NCI-H2196 (cell line): ENCODE data around the gene IL32.
A peak's percentile ranks its signal among the peaks of the same experiment; 100 is the strongest.

ENCODE experiments used
- DNase-seq: peaks from one replicate; lab custom pipeline; 2025; ENCODE audit not compliant: unreplicated experiment; lab: John Stamatoyannopoulos, UW

Gene IL32, protein sequence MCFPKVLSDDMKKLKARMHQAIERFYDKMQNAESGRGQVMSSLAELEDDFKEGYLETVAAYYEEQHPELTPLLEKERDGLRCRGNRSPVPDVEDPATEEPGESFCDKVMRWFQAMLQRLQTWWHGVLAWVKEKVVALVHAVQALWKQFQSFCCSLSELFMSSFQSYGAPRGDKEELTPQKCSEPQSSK

DNA sequence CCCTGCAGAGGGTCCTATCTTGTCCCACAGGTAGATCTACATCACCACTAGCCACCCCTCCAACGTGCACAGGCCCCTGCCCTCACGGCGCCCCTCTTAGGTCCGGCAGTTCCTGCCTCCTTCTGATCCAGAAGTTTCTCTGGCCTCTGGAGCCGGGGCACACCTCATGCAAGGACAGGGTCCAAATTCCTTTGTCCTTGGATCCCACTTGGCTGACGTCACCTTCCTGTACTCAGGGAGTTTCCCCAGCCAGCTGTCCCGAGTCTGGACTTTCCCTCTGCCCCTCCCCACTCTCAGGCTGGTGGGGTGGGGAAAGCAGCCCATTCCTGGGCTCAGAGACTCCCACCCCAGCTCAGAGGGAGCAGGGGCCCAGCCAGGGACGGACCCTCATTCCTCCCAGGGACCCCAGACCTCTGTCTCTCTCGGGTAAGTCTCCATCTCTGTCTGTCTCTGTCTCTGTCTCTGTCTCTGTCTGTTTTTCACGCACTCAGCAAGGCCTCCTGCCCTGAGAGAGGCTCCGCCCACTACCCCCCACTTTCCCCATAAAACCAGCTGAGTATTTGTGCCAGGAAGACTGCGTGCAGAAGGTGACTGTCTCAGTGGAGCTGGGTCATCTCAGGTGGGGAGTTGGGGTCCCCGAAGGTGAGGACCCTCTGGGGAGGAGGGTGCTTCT is at the start of gene IL32:
IL32 (plus strand) TSS at position 572 of the 673 bp plus-strand sequence. CDS start 172 bp downstream, outside the sequence.
- DNase-seq = no peak

DNA sequence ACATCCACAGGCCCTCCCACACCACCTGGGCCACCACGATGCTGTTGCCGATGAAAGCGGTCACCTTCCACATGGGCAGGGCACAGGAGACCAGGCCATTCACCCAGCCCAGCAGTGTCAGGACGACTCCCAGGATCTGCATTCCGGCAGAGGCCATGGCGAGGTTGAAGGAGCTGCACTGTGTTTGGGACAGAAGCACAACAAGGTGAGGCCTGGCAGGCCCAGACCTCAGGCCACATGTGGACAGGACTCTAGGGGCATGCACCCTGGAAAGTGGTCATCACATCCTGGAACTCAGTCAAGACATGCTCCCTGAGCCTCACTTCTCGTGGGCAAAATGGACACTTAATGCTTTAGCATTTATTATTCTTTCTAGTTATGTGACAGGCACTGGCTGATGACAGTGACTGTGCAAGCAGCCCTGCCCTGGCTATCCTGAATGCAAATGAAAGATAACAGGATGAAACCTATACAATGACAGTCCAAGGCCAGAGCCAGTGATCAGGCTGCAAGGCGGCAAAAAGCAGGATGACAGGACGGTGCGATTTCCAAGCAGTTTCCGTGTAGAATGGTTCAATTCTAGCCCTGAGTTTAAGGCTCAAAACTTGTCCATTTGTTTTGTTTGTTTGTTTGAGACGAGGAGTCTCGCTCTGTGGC is 49.4 kb upstream of the IL32 start:
- DNase-seq = no peak

DNA sequence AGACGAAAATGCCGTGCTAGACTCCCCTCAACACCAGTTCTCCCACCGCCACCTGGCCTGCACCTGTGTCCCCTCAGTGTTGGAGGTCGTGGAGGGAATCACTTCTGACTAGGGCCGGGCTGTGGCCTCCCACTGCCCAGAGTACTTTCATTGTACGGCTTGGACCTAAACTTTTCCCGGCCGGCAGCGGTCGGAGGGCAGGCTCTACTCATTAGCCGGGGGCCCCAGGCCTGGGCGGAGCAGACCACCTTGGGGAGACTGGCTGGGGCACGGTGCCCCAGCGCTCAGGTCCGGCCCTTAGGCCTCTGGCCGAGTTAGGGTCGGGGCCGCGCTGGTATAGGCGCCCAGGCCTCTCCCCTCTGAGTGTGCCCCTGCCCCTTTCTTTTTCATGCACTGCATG is 48.1 kb upstream of the IL32 start:
- no peak for DNase-seq

DNA sequence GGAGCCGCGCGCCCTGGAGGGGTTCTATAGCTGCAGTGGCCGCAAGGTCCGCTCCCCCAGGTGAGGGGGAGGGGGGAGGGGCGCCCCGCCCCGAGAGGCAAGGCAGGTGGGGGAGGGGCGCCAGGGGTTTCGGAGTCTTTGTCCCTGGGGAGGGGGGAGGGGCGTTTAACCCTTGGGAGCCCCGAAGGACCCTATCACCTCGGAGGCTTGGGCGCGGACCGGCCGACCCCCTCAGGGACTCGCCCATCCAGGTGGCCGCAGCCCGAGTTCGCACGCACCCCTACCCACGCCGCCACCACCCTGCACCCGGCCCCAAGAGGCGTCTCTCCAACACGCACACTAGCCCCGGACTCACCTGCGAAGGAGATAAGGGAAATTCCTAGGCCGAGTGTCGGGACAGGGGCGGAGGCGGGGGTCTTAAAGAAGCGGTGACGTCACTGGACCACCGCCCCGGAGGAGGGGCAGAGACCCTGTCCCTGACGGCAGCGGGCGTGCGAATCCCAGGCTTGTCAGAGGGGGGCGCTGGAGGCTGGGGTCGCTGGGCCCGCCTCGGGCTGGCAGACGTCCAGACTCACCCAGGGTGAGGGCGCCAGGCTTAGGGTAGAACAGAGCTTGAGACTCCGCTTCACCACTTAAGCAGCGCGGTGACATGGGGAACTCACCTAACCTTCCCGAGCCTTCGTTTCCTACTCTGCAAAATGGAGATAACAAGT is 47.5 kb upstream of the IL32 start, which contains the start of gene CLDN6:
CLDN6 (minus strand) TSS at position 390 of the 713 bp plus-strand sequence. CDS start 2,162 bp downstream, outside the sequence.
- peak; percentile 11 for DNase-seq

DNA sequence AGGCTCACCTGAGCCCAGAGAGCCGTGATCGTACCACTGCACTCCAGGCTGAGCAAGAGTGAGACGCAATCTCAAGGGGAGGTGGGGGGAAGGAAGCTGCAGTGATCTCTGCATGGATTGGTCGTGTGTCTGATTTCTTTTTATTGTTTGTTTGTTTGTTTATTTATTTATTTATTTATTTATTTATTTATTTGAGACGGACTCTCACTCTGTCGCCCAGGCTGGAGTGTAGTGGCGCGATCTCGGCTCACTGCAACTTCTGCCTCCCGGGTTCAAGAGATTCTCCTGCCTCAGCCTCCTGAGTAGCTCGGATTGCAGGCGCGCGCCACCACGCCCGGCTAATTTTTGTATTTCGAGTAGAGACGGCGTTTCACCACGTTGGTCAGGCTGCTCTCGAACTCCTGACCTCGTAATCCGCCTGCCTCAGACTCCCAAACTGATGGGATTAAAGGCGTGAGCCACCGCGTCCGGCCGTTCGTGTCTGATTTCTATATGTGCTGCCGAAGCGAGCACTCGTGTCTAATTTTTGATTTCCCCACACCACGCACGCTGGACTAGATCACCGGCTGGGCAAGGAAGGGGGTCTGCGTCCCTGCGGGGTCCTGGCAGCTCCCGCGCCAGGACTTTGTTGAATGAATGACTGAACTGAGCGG is 45.7 kb upstream of the IL32 start:
- no peak for DNase-seq

DNA sequence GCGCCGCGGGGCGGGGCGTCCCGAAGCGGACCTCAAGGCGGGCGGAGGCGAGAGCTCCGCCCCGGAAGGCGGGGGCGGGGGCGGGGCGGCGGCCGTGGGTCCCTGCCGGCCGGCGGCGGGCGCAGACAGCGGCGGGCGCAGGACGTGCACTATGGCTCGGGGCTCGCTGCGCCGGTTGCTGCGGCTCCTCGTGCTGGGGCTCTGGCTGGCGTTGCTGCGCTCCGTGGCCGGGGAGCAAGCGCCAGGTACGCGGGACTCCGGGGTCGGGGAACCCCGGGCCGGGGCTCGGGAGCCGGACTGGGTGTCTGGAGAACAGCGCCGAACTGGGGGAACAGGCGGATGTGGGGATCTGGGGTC is 45.2 kb upstream of the IL32 start, which contains the start of gene TNFRSF12A:
TNFRSF12A (plus strand) TSS at position 122 of the 357 bp plus-strand sequence; CDS start at position 152, 30 bp downstream.
- peak; percentile 86 for DNase-seq

DNA sequence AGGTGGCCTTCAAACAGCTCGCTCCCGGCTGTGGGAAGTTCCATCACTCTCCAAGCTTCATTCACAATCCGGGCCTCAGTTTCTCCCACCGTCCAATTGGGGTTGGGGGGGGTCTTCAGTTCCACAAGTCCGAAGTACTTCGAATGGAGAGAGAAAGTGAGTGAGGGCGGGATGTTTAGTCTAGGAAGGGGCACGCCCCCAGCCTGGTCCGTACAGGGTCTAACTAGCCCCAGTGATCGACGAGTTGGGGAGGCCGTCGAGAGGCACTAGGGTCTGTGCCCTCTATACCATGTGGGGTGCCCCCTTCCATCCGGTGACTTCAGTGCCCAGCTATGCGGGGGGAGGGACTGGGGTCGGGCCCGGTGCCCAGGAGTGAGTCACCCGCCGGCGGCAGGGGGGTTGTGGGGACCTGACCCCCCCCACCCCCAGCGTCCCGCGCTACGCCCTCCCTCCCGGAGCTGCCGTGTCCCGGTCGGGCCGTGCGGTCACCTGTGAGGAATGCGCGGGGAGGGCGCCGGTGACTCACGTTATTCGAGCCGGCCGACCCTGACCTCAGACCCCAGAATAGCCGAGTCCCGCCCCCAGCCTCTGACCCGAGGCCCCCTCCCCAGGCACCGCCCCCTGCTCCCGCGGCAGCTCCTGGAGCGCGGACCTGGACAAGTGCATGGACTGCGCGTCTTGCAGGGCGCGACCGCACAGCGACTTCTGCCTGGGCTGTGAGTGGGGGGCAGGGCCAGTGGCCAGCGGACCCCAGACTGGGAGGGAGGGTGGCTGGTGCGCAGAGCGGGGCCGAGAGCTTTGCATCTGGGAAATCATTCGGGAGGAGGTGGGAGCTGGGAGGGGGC is 44.6 kb upstream of the IL32 start:
- DNase-seq = peak; percentile 62

DNA sequence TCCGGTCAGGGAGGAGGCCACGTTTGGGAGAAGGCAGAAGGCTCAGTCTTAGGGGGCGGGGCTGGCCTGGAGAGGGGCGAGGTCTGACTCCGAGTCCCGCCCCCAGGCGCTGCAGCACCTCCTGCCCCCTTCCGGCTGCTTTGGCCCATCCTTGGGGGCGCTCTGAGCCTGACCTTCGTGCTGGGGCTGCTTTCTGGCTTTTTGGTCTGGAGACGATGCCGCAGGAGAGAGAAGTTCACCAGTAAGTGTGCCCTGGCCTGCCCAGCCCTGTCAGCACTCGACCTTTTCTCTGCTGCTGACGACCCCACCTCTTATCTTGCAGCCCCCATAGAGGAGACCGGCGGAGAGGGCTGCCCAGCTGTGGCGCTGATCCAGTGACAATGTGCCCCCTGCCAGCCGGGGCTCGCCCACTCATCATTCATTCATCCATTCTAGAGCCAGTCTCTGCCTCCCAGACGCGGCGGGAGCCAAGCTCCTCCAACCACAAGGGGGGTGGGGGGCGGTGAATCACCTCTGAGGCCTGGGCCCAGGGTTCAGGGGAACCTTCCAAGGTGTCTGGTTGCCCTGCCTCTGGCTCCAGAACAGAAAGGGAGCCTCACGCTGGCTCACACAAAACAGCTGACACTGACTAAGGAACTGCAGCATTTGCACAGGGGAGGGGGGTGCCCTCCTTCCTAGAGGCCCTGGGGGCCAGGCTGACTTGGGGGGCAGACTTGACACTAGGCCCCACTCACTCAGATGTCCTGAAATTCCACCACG is 43.8 kb upstream of the IL32 start:
- DNase-seq = peak; percentile 79

DNA sequence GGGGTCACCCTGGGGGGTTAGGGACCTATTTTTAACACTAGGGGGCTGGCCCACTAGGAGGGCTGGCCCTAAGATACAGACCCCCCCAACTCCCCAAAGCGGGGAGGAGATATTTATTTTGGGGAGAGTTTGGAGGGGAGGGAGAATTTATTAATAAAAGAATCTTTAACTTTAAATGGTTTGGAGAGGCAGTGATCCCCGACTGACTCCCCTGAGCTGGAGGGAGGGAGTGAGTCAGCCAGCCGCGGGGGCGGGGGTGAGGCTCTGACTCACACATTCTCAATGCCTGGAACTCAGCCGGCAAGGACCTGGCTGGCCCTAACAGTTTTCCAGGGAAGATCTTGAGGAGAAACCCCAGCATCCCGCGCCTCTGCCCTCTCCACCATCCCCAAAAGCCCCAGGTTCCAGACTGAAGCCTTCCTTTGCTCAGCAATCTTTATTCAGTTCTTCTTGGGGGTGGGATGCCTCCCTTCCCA is 43.2 kb upstream of the IL32 start:
- peak; percentile 57 for DNase-seq

DNA sequence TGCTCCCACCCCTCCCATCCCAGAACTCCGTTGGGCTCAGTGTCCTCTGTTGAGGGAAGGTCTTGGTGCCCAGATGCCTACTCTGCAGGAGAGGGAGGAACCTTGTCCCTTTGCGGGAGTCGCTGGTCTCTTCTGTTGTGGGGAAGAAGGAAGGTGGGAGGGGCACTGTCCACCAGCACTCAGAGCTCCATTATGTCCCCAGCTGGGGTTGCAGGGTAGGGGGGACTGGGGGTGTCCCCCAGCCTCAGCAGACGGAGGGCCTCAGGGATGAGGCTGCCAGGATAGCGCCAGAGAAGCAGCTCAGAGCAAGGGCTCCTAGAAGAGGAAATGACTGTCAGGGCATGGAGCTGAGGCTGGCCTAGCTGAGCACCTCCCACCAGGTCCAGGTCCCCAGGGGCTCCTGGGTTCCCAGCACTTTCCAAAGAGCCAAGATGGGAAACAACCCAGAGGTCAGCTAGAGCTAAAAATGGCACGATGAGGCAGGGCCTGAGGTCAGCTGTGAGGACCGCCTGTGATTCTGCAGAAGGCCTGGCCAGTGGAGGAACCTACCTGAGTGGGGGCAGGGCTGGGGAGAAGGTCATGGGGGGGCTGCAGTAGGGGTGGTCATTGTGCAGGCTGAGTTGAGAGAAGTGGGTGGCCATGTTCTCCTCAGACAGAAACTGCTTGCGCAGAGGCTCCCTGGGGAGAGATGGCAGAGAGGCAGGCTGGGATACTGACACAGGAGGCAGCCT is 42.6 kb upstream of the IL32 start:
- no peak for DNase-seq

DNA sequence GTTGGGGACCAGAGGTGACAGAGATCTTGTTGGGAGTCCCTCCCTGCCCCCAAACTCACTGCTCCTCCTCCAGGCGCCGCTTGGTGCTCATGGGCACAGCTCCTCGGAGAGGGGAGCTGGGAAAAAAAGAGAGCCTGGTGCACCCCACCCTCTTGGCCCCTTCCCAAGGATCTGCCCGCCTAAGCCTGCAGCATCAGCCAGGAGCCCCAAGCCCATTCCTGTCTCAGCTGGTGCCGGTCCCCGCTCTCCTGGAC is 42.1 kb upstream of the IL32 start:
- DNase-seq = peak; percentile 23

DNA sequence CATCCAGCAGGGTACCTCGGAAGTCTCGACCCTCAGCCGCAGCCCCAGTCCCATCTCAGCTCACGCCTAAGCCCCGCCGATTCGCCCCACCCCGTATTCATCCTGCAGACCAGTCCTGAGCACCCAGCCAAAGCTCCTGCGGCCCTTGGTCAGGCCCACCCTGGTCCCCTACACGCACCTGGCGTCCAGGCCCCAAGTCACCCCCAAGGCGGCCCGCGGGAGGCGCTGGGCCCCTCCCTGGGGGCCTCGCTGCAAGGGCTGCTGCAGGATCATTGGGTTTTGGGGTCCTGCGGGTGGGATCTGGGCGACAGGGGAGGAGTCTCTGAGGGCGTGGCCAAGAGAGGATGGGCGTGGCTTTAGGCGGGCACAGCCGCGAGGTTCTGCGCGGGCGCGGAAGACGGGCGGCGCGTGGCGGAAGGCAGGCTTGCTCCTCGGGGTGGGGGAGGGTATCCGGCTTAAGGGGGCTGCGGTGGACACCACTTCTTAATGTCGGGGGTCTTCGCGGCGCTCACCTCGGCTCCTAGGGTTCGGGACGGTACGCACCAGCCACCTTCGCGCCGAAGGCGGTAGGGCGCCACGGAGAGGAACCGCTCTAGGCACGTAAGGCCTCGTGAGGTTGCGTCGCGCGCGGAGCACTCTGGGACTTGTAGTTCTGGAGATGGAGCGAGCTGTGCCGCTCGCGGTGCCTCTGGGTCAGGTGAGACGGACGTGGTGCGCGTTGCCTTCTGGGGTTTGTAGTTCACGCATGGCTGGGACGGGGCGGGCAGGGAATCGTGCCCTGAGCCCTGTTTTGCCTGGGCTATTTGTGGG is 41.6 kb upstream of the IL32 start, which contains the start of the genes HCFC1R1 and THOC6:
HCFC1R1 (minus strand) TSS at position 274 of the 810 bp plus-strand sequence; CDS start at position 273, 1 bp downstream.
THOC6 (plus strand) TSS at position 367 of the 810 bp plus-strand sequence; CDS start at position 659, 292 bp downstream.
- DNase-seq = peak; percentile 98

DNA sequence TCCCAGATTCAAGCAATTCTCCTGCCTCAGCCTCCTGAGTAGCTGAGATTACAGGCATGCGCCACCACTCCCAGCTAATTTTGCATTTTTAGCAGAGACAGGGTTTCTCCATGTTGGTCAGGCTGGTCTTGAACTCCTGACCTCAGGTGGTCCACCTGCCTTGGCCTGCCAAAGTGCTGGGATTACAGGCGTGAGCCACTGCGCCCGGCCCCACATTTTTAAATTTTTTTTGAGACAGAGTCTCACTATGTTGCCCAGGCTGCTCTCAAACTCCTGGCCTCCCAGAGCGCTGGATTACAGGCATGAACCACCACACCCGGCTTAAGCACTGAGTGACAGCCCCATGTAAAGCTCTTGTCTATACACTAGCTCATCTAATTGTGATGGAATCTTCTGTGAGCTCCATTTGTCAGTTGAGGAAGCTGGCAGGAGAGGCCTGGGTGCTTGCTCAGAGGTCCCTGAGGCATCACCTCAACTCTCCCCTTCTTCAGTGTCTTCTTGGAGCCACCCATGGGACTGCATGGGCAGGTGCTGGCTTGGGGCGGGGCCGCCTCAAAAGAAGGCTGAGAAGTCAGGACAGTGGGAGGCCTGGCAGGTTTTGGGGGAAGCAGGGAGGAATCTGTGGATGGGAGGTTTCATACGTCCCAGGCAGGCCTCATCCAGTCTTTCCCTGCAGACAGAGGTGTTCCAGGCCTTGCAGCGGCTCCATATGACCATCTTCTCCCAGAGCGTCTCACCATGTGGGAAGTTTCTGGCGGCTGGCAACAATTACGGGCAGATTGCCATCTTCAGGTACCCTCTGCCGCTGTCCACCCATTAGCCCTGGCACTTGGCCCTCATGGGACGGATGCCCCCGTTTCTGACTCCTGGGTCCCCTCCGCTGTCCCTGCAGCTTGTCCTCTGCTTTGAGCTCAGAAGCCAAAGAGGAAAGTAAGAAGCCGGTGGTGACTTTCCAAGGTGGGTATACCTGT is 40.1 kb upstream of the IL32 start:
- DNase-seq = no peak

DNA sequence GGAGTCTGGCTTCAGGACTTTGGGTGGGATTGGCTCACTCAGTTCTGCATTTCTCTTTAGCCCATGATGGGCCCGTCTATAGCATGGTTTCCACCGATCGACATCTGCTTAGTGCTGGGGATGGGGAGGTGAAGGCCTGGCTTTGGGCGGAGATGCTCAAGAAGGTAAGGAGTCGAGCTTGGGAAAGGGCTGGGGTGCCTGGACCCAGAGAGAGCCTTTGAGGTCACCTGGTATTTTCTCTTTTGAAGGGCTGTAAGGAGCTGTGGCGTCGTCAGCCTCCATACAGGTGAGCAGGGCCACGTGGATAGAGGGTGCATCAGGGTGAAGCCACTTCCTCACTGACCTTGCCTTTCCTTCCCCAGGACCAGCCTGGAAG is 39.4 kb upstream of the IL32 start:
- DNase-seq = no peak

DNA sequence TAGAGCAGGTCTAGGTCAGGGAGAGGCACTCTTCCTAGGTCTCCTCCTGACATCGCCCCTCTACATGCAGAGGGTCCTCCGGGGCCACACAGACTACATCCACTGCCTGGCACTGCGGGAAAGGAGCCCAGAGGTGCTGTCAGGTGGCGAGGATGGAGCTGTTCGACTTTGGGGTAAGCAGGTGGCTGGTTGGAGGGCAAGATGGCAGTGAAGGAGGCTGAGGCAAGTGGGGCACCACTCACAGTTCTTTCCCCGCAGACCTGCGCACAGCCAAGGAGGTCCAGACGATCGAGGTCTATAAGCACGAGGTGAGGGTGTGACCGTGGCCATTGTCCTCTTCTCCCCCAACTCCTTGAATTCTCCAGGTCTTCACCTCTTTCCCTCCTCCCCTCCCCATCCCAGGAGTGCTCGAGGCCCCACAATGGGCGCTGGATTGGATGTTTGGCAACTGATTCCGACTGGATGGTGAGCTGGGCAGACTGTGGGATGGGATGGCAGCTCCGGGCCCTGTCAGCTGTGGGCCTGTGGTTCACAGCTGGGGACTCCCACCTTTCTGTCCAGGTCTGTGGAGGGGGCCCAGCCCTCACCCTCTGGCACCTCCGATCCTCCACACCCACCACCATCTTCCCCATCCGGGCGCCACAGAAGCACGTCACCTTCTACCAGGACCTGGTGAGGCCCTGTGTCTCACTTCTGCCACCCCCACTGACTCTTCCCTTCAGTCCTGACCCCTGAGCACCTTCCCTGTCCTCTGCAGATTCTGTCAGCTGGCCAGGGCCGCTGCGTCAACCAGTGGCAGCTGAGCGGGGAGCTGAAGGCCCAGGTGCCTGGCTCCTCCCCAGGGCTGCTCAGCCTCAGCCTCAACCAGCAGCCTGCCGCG is 38.6 kb upstream of the IL32 start:
- DNase-seq = no peak

DNA sequence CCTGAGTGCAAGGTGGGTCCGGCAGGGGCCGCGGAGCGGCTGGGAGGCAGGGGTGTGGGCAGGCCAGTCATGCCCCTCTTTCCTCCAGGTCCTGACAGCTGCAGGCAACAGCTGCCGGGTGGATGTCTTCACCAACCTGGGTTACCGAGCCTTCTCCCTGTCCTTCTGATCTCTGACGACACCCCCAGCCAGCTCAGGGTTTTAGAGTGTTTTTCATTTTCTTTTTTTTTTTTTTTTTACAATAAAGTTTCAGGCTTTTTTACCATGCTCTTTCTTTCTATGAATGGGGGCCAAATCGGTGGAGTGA is 38.0 kb upstream of the IL32 start:
- DNase-seq = no peak
